ENCODE results near the gene FIP1L1.

FIP1L1 gene

GRCh38 chr4:53365486-53366300 is 11.7 kb upstream of the FIP1L1 start, which contains the start of gene SCFD2:
Gene SCFD2, minus strand, starts transcription at chr4:53366061.
- Histone ChIP-seq H2AFZ (ENCODE audit: low read depth) (peak within 1 kb of the TSS; percentile 79), H3K4me3 (IDR thresholded peaks at IDR 0.05; ENCODE audit: insufficient read depth, low read depth, low read length) (peak within 1 kb of the TSS; percentile 97), H3K79me2 (ENCODE audit: insufficient read depth, low read depth) (peaks cover 52% of the 10 kb centered on the region), H3K9ac (peak within 1 kb of the TSS; percentile 78), H3K27me3 (ENCODE audit: insufficient read depth, low read depth) (no peaks in the 10 kb centered on the region), H3K27ac (peak within 1 kb of the TSS; percentile 71), H3K4me1 (ENCODE audit: low read depth, poor library complexity, severe bottlenecking) (peaks cover 44% of the 10 kb centered on the region), H3K36me3 (ENCODE audit: insufficient read depth) (no peaks in the 10 kb centered on the region), H4K20me1 (ENCODE audit: insufficient read depth) (peaks cover 5% of the 10 kb centered on the region; the same call in 1 of the 2 replicates), H3K4me2 (peak within 1 kb of the TSS; percentile 78)
- no peak for TF ChIP-seq CTCF (conservative IDR thresholded peaks at IDR 0.05; ENCODE audit: low read depth, low read length)

- H3K4me3 ChIP-seq (IDR thresholded peaks at IDR 0.05; ENCODE audit: insufficient read depth, low read depth, low read length), result peak overlapping the region; percentile 14
- H3K27ac ChIP-seq, result peak overlapping the region; percentile 71
- peaks cover 5% of the 10 kb centered on the region; the same call in 1 of the 2 replicates for H4K20me1 ChIP-seq (ENCODE audit: insufficient read depth)
- H3K79me2 ChIP-seq (ENCODE audit: insufficient read depth, low read depth), result peaks cover 46% of the 10 kb centered on the region
- H3K27me3 ChIP-seq (ENCODE audit: insufficient read depth, low read depth), result no peaks in the 10 kb centered on the region
- no peaks in the 10 kb centered on the region for H3K36me3 ChIP-seq (ENCODE audit: insufficient read depth)
- TF ChIP-seq CTCF (conservative IDR thresholded peaks at IDR 0.05; ENCODE audit: low read depth, low read length), result no peak
- H3K4me2 ChIP-seq, result peak overlapping the region; percentile 78
- peaks cover 38% of the 10 kb centered on the region for H3K4me1 ChIP-seq (ENCODE audit: low read depth, poor library complexity, severe bottlenecking)
- peak overlapping the region; percentile 79 for H2AFZ ChIP-seq (ENCODE audit: low read depth)
- H3K9ac ChIP-seq, result peak overlapping the region; percentile 78; the same call in 1 of the 2 replicates
These were observed 11.1 kb upstream of the FIP1L1 start for GRCh38 chr4:53366301-53366716.

DNA sequence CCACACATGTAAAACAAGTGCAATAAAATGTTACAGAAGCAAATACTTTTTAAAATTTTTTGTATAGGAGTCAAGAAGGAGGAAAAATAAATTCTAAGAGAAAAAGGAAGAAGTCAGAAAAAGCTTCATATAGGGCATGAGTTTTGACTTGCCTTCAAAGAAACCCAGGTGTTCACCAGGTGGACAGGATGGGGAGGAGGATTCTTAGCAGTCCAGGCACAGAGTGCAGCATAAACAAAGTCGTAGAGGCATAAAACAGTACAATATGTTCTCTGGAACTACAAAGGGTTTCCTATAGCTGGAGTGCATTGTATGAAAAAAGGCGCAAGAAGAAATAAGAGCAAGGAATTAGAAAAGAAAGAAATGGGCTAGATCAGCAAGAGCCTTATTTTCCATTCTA is 9.7 kb upstream of the FIP1L1 start:
- Histone ChIP-seq H4K20me1 (ENCODE audit: insufficient read depth) (peaks cover 1% of the 10 kb centered on the region; the same call in 1 of the 2 replicates), H3K9ac (no peak overlapping the region), H3K27ac (no peak overlapping the region), H3K4me1 (ENCODE audit: low read depth, poor library complexity, severe bottlenecking) (peaks cover 24% of the 10 kb centered on the region), H3K4me2 (no peak overlapping the region), H3K27me3 (ENCODE audit: insufficient read depth, low read depth) (no peaks in the 10 kb centered on the region), H2AFZ (ENCODE audit: low read depth) (no peak overlapping the region), H3K79me2 (ENCODE audit: insufficient read depth, low read depth) (peaks cover 32% of the 10 kb centered on the region), H3K36me3 (ENCODE audit: insufficient read depth) (no peaks in the 10 kb centered on the region), H3K4me3 (IDR thresholded peaks at IDR 0.05; ENCODE audit: insufficient read depth, low read depth, low read length) (no peak overlapping the region)
- TF ChIP-seq CTCF (conservative IDR thresholded peaks at IDR 0.05; ENCODE audit: low read depth, low read length), result no peak

DNA sequence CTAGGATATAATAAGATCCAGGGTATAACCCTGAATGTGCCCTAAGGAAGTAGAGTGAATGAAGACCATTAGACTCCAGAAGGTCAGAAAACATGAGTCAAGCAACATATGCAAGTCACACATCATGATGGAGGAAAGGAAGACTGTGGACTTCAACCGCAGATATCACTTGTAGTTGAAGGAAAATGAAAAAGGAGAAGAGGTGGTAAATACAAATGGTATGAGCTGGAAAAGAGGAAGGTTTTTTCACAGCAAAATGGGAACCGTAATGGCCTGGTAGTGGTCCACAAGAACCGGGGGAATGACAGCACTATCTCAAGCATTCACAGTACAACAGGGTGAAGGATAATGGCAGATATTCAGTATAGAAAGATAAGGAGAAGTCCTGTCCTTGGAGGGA is 6.4 kb upstream of the FIP1L1 start:
- H2AFZ ChIP-seq (ENCODE audit: low read depth), result no peak overlapping the region
- H3K9ac ChIP-seq, result no peak overlapping the region
- no peak overlapping the region for H3K4me2 ChIP-seq
- no peaks in the 10 kb centered on the region for H3K36me3 ChIP-seq (ENCODE audit: insufficient read depth)
- no peaks in the 10 kb centered on the region for H3K79me2 ChIP-seq (ENCODE audit: insufficient read depth, low read depth)
- H4K20me1 ChIP-seq (ENCODE audit: insufficient read depth), result no peaks in the 10 kb centered on the region
- H3K27ac ChIP-seq, result no peak overlapping the region
- TF ChIP-seq CTCF (conservative IDR thresholded peaks at IDR 0.05; ENCODE audit: low read depth, low read length), result no peak
- peaks cover 7% of the 10 kb centered on the region for H3K4me1 ChIP-seq (ENCODE audit: low read depth, poor library complexity, severe bottlenecking)
- no peaks in the 10 kb centered on the region for H3K27me3 ChIP-seq (ENCODE audit: insufficient read depth, low read depth)
- no peak overlapping the region for H3K4me3 ChIP-seq (IDR thresholded peaks at IDR 0.05; ENCODE audit: insufficient read depth, low read depth, low read length)

Data from KMS-11 (cell line).